Measurements from ENCODE around the gene DNAH3. TPM values are rescaled to one million over a fixed set of nuclear protein-coding genes. Genes with fewer than 3 reads are reported as not detected.

Gene DNAH3
- total and polyA plus RNA-seq, 2 of the 13 experiments (the other 11 are each of a cell fraction or from before 2014, with no cell fraction given): 0.07 to 0.08 TPM

GRCh38 chr16:20899477-20900298 lies 251.0 kb downstream of the DNAH3 start (continued):
- peak in 1 of 2 experiments; percentile 49; a peak in 3 of 4 replicates for TF ChIP-seq HMGXB4 (CRISPR knock-in tag; IDR thresholded peaks at IDR 0.05; ENCODE audit: borderline replicate concordance in 1 of 2, low read depth in 1 of 2)
- TF ChIP-seq IRF9 (CRISPR knock-in tag; IDR thresholded peaks at IDR 0.05; ENCODE audit: borderline replicate concordance): 0 out of 2 replicates have a peak, but pooled peaks have one; percentile 36
- TF ChIP-seq ZNF570 (CRISPR knock-in tag; IDR thresholded peaks at IDR 0.05; ENCODE audit: borderline replicate concordance): peak; percentile 29; the same call in 1 of the 2 replicates
- 0 out of 2 replicates have a peak, but pooled peaks have one; percentile 57 for TF ChIP-seq ZNF441 (CRISPR knock-in tag; IDR thresholded peaks at IDR 0.05; ENCODE audit: borderline replicate concordance)
- TF ChIP-seq PHF21A (CRISPR knock-in tag; IDR thresholded peaks at IDR 0.05): peak; percentile 74
- TF ChIP-seq ZNF772 (CRISPR knock-in tag; IDR thresholded peaks at IDR 0.05): peak; percentile 98
- TF ChIP-seq SCMH1 (CRISPR knock-in tag; IDR thresholded peaks at IDR 0.05; ENCODE audit: borderline replicate concordance): no peak
- peak; percentile 51 for TF ChIP-seq IKZF4 (CRISPR knock-in tag; IDR thresholded peaks at IDR 0.05; ENCODE audit: borderline replicate concordance, low read depth, not compliant biosample characterization)
- peak; percentile 82 for TF ChIP-seq SNAPC2 (CRISPR knock-in tag; IDR thresholded peaks at IDR 0.05)
- peak; percentile 49 for TF ChIP-seq FOXA3 (CRISPR knock-in tag; IDR thresholded peaks at IDR 0.05)
- TF ChIP-seq NR2F2 (IDR thresholded peaks at IDR 0.05; ENCODE audit: borderline replicate concordance, low read depth): 0 out of 2 replicates have a peak, but pooled peaks have one; percentile 27
- peak; percentile 28; the same call in 1 of the 2 replicates for TF ChIP-seq HOXA3 (CRISPR knock-in tag; IDR thresholded peaks at IDR 0.05)
- TF ChIP-seq ZNF225 (CRISPR knock-in tag; IDR thresholded peaks at IDR 0.05): peak; percentile 85
- TF ChIP-seq BORCS8-MEF2B (CRISPR knock-in tag; IDR thresholded peaks at IDR 0.05): 0 out of 2 replicates have a peak, but pooled peaks have one; percentile 16
- peak; percentile 83 for TF ChIP-seq ZNF318 (CRISPR knock-in tag; IDR thresholded peaks at IDR 0.05)
- peak; percentile 37; the same call in 1 of the 2 replicates for TF ChIP-seq RARA (CRISPR knock-in tag; IDR thresholded peaks at IDR 0.05)

Measured in HepG2 (cell line).